WTC11 (cell line): ENCODE measurements around the gene SLC8A1.

Experiments used
- CTCF ChIP-seq: fragments of 200-600 bp; IDR thresholded peaks from 2 replicates; pipeline ENCODE4 v1.8.0; 2022; ENCODE audit warnings: antibody characterized with exemption
- E2F5 ChIP-seq: sonication (generic); formaldehyde crosslinking; IDR thresholded peaks from 2 replicates; pipeline ENCODE4 v1.8.1; 2022; ENCODE audit warnings: mild to moderate bottlenecking, moderate library complexity, missing genetic modification reagents
- KAT7 ChIP-seq: sonication (generic); formaldehyde crosslinking; IDR thresholded peaks from 2 replicates; pipeline ENCODE4 v1.8.1; 2023; ENCODE audit warnings: missing genetic modification reagents, mild to moderate bottlenecking, borderline replicate concordance
- ZNF121 ChIP-seq: sonication (generic); formaldehyde crosslinking; IDR thresholded peaks from 2 replicates; pipeline ENCODE4 v1.8.0; 2023; ENCODE audit warnings: missing genetic modification reagents

GRCh38 chr2:40210968-40211353 lies 240.9 kb downstream of the SLC8A1 start:
- TF ChIP-seq CTCF = no peak
- TF ChIP-seq E2F5 = no peak
- TF ChIP-seq ZNF121 (CRISPR knock-in tag) = no peak
- TF ChIP-seq KAT7 (CRISPR knock-in tag) = no peak
